ENCODE measurements around the gene SLAIN2.

The SLAIN2 gene

GRCh38 chr4:48370260-48371134 is 29.2 kb downstream of the SLAIN2 start:
- no peak for DNase-seq (ENCODE audit: low read depth in 2 of 2)

- DNase-seq (ENCODE audit: low read depth in 2 of 2): no peak
Measured at GRCh38 chr4:48372272-48372671, 30.9 kb downstream of the SLAIN2 start.

GRCh38 chr4:48375651-48376304 is 34.4 kb downstream of the SLAIN2 start:
- DNase-seq (ENCODE audit: low read depth in 2 of 2): no peak

GRCh38 chr4:48379587-48380180 is 38.4 kb downstream of the SLAIN2 start:
- no peak for DNase-seq (ENCODE audit: low read depth in 2 of 2)

- no peak for DNase-seq (ENCODE audit: low read depth in 2 of 2)
Measured at GRCh38 chr4:48380583-48381167, 39.3 kb downstream of the SLAIN2 start.

- DNase-seq (ENCODE audit: low read depth in 2 of 2): no peak
Measured at GRCh38 chr4:48388525-48389154, 47.3 kb downstream of the SLAIN2 start.

GRCh38 chr4:48396043-48396442 is 54.7 kb downstream of the SLAIN2 start:
- no peak for DNase-seq (ENCODE audit: low read depth in 2 of 2)

- DNase-seq (ENCODE audit: low read depth in 2 of 2): no peak
Measured at GRCh38 chr4:48400416-48400815, 59.1 kb downstream of the SLAIN2 start.

- DNase-seq (ENCODE audit: low read depth in 2 of 2): no peak
Measured at GRCh38 chr4:48403358-48403757, 62.0 kb downstream of the SLAIN2 start.

GRCh38 chr4:48403779-48404178 is 62.5 kb downstream of the SLAIN2 start:
- DNase-seq (ENCODE audit: low read depth in 2 of 2): no peak

GRCh38 chr4:48405924-48406323 is 64.6 kb downstream of the SLAIN2 start:
- DNase-seq (ENCODE audit: low read depth in 2 of 2): no peak

GRCh38 chr4:48409203-48409602 is 67.9 kb downstream of the SLAIN2 start:
- DNase-seq (ENCODE audit: low read depth in 2 of 2): no peak

GRCh38 chr4:48410812-48411211 is 69.5 kb downstream of the SLAIN2 start:
- DNase-seq (ENCODE audit: low read depth in 2 of 2): no peak

- no peak for DNase-seq (ENCODE audit: low read depth in 2 of 2)
Measured at GRCh38 chr4:48420144-48420543, 78.8 kb downstream of the SLAIN2 start.

GRCh38 chr4:48421101-48421500 is 79.8 kb downstream of the SLAIN2 start:
- no peak for DNase-seq (ENCODE audit: low read depth in 2 of 2)

GRCh38 chr4:48428926-48429325 is 87.6 kb downstream of the SLAIN2 start:
- no peak for DNase-seq (ENCODE audit: low read depth in 2 of 2)

GRCh38 chr4:48429709-48430474 is 88.6 kb downstream of the SLAIN2 start:
- no peak for DNase-seq (ENCODE audit: low read depth in 2 of 2)

GRCh38 chr4:48431401-48431800 is 90.1 kb downstream of the SLAIN2 start:
- DNase-seq (ENCODE audit: low read depth in 2 of 2): no peak

- DNase-seq (ENCODE audit: low read depth in 2 of 2): no peak
Measured at GRCh38 chr4:48432017-48432416, 90.7 kb downstream of the SLAIN2 start.

GRCh38 chr4:48436318-48436717 is 95.0 kb downstream of the SLAIN2 start:
- DNase-seq (ENCODE audit: low read depth in 2 of 2): no peak

- no peak for DNase-seq (ENCODE audit: low read depth in 2 of 2)
Measured at GRCh38 chr4:48439988-48440387, 98.7 kb downstream of the SLAIN2 start.
